BE2C (cell line): ENCODE results near the gene MGAT4A.
"Not testable (repeated sequence)": the region's sequence is repeated elsewhere in the genome, so short reads cannot be mapped to it uniquely, and the experiment has no call there.

Experiments used
- DNase-seq: peaks from one replicate; pipeline ENCODE4 v3.0.0-alpha.2; 2020
- H3K27me3 ChIP-seq: fragments of 250-450 bp; sonication (Bioruptor Pico); 2 replicates; pipeline ENCODE4 v1.5.1; 2020; ENCODE audit warnings: mild to moderate bottlenecking
- H3K36me3 ChIP-seq: fragments of 250-450 bp; sonication (Bioruptor Pico); 2 replicates; pipeline ENCODE4 v1.5.1; 2020; ENCODE audit warnings: mild to moderate bottlenecking
- H3K4me1 ChIP-seq: fragments of 250-450 bp; sonication (Bioruptor Pico); 2 replicates; pipeline ENCODE4 v1.5.1; 2020
- H3K4me3 ChIP-seq: 2 replicates; pipeline ENCODE4 v1.5.1; 2011; ENCODE audit warnings: low read depth, low read length
- H3K9me3 ChIP-seq: fragments of 250-450 bp; sonication (Bioruptor Pico); 2 replicates; pipeline ENCODE4 v1.5.1; 2020
- TF ChIP-seq, protein P1 (sequence below): IDR thresholded peaks from 2 replicates; pipeline ENCODE4 v1.5.1; 2012; ENCODE audit warnings: mild to moderate bottlenecking, low read depth, low read length

MGAT4A gene

GRCh38 chr2:98761267-98761781 is 30.4 kb upstream of the MGAT4A start:
- H3K4me1 ChIP-seq = no peaks in the 10 kb centered on the region
- TF ChIP-seq, protein P1, sequence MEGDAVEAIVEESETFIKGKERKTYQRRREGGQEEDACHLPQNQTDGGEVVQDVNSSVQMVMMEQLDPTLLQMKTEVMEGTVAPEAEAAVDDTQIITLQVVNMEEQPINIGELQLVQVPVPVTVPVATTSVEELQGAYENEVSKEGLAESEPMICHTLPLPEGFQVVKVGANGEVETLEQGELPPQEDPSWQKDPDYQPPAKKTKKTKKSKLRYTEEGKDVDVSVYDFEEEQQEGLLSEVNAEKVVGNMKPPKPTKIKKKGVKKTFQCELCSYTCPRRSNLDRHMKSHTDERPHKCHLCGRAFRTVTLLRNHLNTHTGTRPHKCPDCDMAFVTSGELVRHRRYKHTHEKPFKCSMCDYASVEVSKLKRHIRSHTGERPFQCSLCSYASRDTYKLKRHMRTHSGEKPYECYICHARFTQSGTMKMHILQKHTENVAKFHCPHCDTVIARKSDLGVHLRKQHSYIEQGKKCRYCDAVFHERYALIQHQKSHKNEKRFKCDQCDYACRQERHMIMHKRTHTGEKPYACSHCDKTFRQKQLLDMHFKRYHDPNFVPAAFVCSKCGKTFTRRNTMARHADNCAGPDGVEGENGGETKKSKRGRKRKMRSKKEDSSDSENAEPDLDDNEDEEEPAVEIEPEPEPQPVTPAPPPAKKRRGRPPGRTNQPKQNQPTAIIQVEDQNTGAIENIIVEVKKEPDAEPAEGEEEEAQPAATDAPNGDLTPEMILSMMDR = no peak
- DNase-seq = no peak

GRCh38 chr2:98759827-98760625 is 29.1 kb upstream of the MGAT4A start:
- H3K9me3 ChIP-seq = no peaks in the 10 kb centered on the region
- H3K4me3 ChIP-seq = no peak overlapping the region
- no peaks in the 10 kb centered on the region for H3K27me3 ChIP-seq
- no peaks in the 10 kb centered on the region for H3K4me1 ChIP-seq
- no peaks in the 10 kb centered on the region for H3K36me3 ChIP-seq
- DNase-seq = no peak
- TF ChIP-seq, protein P1 = no peak

More at GRCh38 chr2:98761267-98761781, 30.4 kb upstream of the MGAT4A start:
- no peaks in the 10 kb centered on the region for H3K27me3 ChIP-seq
- no peak overlapping the region for H3K4me3 ChIP-seq
- no peaks in the 10 kb centered on the region for H3K9me3 ChIP-seq
- H3K36me3 ChIP-seq = no peaks in the 10 kb centered on the region

- no peaks in the 10 kb centered on the region for H3K36me3 ChIP-seq
- TF ChIP-seq, protein P1 = no peak
- no peaks in the 10 kb centered on the region for H3K4me1 ChIP-seq
- H3K27me3 ChIP-seq = no peaks in the 10 kb centered on the region
- H3K9me3 ChIP-seq = no peaks in the 10 kb centered on the region
- no peak overlapping the region for H3K4me3 ChIP-seq
- no peak for DNase-seq
Measured at GRCh38 chr2:98759338-98759737, 28.4 kb upstream of the MGAT4A start.

- Histone ChIP-seq H3K36me3 (no peaks in the 10 kb centered on the region), H3K4me1 (no peaks in the 10 kb centered on the region), H3K27me3 (no peaks in the 10 kb centered on the region), H3K9me3 (no peaks in the 10 kb centered on the region), H3K4me3 (no peak overlapping the region)
- DNase-seq = no peak
- TF ChIP-seq, protein P1 = no peak
Measured at GRCh38 chr2:98757904-98758421, 27.0 kb upstream of the MGAT4A start.

DNA sequence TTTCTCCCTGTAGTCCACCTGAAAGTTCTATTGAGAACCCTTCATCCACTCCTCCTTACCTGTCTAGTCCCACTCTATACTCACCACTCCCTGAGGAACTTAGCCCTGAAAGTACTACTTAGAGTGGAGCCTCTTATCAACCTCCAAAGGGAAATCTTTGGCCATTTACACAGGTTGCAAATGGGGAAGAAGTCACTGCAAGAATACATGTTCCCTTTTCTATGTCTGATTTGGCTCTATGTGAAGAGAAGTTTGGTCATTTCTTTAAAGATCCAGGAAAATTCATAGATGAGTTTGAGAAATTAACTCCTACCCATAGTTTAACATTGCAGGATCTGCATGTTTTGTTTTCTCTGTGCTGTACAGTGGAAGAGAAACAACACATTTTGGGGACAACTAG is 22.9 kb upstream of the MGAT4A start:
- Histone ChIP-seq H3K4me3 (no peak overlapping the region), H3K9me3 (no peaks in the 10 kb centered on the region), H3K4me1 (no peaks in the 10 kb centered on the region), H3K36me3 (no peaks in the 10 kb centered on the region), H3K27me3 (no peaks in the 10 kb centered on the region)
- TF ChIP-seq, protein P1 = no peak
- no peak for DNase-seq

- not testable (repeated sequence) for H3K4me1 ChIP-seq, H3K4me3 ChIP-seq, H3K9me3 ChIP-seq, H3K36me3 ChIP-seq, H3K27me3 ChIP-seq, DNase-seq
Measured at GRCh38 chr2:98752711-98753110, 21.8 kb upstream of the MGAT4A start.
